Activated naive CD4-positive, alpha-beta T cell (primary cell): ENCODE measurements around the gene ASXL1.
"Not testable (repeated sequence)": the region's sequence is repeated elsewhere in the genome, so short reads cannot be mapped to it uniquely, and the experiment has no call there.

Experiments
- DNase-seq, 4 experiments: peaks; one replicate each; lab custom pipeline; 2025; lab: John Stamatoyannopoulos, UW

ASXL1 gene

GRCh38 chr20:32337937-32338661 is 20.0 kb upstream of the ASXL1 start:
- DNase-seq, result no peak

- no peak for DNase-seq
Observed at GRCh38 chr20:32338665-32339064, 19.5 kb upstream of the ASXL1 start.

GRCh38 chr20:32339116-32339515 is 19.0 kb upstream of the ASXL1 start:
- DNase-seq, result no peak

DNA sequence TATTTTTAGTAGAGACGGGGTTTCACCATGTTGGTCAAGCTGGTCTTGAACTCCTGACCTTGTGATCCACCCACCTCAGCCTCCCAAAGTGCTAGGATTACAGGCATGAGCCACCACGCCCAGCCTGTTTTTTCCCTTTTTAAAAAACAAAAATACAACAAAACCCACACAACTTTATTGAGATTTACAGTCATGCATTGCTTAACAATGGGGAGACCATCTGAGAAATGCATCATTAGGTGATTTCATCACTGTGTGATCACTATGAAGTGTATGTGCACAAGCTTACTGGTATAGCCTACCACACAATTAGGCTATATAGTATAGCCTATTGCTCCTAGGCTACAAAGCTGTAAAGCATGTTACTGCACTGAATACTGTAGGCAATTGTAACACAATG is 17.1 kb upstream of the ASXL1 start:
- DNase-seq, result not testable (repeated sequence)

DNA sequence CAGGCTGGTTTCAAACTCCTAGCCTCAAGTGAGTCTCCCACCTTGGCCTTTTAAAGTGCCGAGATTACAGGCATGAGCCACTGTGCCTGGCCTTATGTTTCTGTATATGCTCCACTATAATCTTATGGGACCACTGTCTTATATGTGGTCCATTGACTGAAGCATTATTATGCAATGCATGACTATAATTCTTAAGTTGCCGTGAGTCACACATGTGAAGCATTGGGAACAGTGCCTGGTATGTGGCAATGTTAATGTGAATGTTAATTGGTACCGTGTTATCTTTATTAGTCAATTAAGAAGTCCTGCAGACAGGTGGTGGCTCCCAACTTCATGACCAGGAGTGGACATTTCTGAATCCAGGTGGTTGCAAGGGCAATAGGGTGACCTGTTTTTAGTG is 14.7 kb upstream of the ASXL1 start:
- no peak for DNase-seq

GRCh38 chr20:32344835-32345506 is 13.2 kb upstream of the ASXL1 start:
- no peak for DNase-seq

- DNase-seq, result no peak
Observed at GRCh38 chr20:32348207-32348606, 9.9 kb upstream of the ASXL1 start.

- DNase-seq, result no peak
Observed at GRCh38 chr20:32350421-32350820, 7.7 kb upstream of the ASXL1 start.

DNA sequence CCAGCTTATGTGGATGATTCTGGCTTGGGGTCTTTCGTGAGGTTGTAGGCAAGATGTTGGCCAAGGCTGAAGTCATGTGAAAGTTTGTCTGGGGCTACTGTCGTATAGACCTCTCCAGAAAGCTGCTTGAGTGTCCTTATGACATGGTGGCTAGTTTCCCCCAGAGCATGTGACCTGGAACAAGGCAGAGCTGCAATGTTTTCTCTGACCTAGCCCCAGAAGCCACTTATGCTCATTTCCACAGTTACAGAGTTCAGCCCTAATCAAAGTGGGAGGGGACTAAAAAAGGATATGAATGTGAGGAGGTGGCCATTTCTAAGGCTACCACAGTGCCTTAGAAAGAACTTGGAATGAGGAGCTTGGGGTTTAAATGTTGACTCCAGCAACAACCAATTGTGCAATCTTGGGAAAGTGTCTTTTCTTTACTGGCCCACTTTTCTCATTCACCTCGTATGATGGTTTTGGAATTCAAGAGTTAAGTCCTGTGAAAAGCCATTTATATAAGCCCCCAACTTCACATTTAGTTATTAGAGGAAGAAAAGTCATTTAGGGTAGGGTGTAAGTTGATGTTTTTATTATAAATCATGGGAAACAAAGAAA is 5.9 kb upstream of the ASXL1 start:
- no peak for DNase-seq

DNA sequence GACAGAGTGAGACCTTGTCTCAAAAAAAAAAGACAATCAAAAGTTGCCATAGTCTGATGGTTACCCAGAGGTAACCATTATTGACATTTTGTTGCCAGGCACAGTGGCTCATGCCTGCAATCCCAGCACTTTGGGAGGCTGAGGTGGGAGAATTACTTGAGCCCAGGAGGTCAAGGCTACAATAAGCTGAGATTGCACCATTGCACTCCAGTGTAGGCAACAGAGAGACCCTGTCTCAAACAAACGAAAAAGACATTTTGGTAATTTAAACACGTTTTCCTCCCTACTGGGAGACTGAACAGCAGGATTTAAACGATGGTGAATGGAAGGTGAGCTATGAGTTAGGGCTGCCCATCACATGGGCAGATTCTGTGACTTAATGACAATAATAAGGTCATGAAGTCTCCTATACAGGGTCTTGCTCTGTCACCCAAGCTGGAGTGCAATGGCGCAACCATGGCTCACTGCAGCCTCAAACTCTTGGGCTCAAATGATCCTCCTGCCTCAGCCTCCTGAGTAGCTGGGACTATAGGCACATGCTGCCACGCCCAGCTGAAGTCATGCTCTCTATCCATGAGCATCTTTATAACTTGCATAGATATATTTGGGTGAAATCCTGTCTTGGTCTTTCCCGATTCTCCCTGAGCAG is 4.2 kb upstream of the ASXL1 start:
- no peak for DNase-seq

- no peak for DNase-seq
Observed at GRCh38 chr20:32354592-32355416, 3.3 kb upstream of the ASXL1 start.

- DNase-seq, result no peak
Observed at GRCh38 chr20:32355417-32355841, 2.7 kb upstream of the ASXL1 start.

GRCh38 chr20:32355907-32356621 is 2.1 kb upstream of the ASXL1 start:
- not testable (repeated sequence) for DNase-seq

GRCh38 chr20:32356622-32357374 is 1.3 kb upstream of the ASXL1 start:
- DNase-seq, result no peak

DNA sequence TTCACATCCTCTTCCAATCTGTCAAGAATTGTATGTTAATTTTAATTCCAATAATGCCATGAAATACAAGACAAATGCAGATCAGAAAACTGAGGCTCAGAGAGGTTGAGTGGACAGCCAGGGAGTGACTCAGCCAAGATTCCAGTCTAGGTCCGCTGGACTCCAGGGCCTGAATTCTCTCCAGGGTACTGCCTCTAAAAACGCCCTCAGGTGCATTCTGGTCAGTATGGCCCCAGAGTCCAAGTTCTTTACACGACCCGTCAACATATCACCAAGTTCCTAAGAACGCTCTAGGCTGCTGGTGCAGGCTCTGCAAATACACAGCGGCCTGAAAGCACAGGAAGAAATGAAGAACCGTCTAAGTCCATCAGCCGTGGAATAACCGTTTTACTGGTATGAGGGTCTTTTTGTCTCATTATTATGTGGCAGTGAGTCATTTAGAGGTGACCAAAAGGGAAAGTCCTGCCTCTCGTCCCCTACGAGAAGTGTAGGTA is 709 bp upstream of the ASXL1 start:
- peak in 1 of 4 experiments; percentile 31 for DNase-seq

DNA sequence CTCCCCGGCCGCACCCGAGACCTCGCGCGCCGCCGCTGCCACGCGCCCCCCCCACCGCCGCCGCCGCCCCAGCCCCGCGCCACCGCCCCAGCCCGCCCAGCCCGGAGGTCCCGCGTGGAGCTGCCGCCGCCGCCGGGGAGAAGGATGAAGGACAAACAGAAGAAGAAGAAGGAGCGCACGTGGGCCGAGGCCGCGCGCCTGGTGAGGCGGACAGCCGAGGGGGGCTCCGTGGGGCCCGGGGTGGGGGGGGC is 426 bp downstream of the ASXL1 start:
- no peak for DNase-seq

DNA sequence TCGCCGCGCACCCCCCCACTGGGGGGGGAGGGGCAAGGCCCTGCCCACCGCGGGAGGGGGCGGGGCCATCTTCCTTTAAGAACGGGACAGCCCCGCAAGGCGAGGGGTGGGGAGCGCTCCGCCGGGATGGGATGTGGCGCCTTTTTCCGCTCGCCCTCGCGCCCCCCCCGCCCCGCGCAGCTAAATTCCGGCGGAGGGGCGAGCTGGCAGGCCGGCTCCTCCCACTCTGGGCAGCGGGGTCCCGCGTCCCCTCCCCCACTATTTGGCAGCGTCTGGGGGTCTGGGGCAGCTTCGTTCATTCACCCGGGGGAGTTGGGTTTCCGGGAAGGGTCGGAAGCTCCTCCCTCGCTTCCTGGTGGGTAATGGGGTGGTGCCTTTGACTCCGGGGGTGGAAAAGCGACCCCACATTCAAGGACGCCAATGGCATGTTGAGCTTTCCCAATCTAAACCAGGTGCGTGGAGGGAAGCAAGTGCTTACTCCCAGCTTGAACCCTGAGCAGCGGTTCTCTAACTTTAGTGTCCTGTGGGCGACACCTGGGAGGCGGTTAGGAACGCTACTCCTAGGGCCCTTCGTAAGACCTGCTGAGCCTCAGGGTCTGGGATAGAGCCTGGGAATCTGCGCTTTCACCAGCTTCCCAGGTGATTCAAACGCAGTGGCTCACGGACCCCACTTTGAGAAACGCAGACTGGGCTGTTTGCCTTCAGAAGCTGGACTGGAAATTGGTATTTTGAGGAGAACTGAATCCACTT is 927 bp downstream of the ASXL1 start:
- DNase-seq, result peak; percentile 45 to 69 (median 56)

- no peak for DNase-seq
Observed at GRCh38 chr20:32359633-32360332, 1.7 kb downstream of the ASXL1 start.

GRCh38 chr20:32360333-32360634 is 2.2 kb downstream of the ASXL1 start:
- DNase-seq, result no peak
